Liver (tissue), 9 donors: ENCODE measurements around the gene RPL31. TPM values are rescaled to one million over a fixed set of nuclear protein-coding genes. Genes with fewer than 3 reads are reported as not detected.

Experiments
- DNase-seq: peaks from one replicate; pipeline ENCODE4 v3.0.0-alpha.2; 2017; ENCODE audit warnings: low spot score
- H3K27ac ChIP-seq, 2 donors: one replicate each; pipeline ENCODE4 v1.7.0; 2013; ENCODE audit warnings: inconsistent platforms in 2 of 2, low read length in 2 of 2, control low read depth in 1 of 2, low read depth in 1 of 2, mild to moderate bottlenecking in 1 of 2
- H3K27me3 ChIP-seq, 4 donors: one replicate each; pipeline versions ENCODE4 v1.6.1 to v1.7.0; 2013; ENCODE audit warnings: low read length in 3 of 4, inconsistent platforms in 1 of 4, mild to moderate bottlenecking in 1 of 4, moderate library complexity in 1 of 4; ENCODE audit not compliant: control insufficient read depth in 4 of 4, insufficient read depth in 4 of 4
- H3K36me3 ChIP-seq, 4 donors: one replicate each; pipeline versions ENCODE4 v1.6.1 to v1.7.0; 2013; ENCODE audit warnings: low read length in 3 of 4, mild to moderate bottlenecking in 3 of 4, low read depth in 1 of 4, moderate library complexity in 1 of 4; ENCODE audit not compliant: control insufficient read depth in 4 of 4, insufficient read depth in 3 of 4
- H3K4me1 ChIP-seq, 4 donors: one replicate each; pipeline versions ENCODE4 v1.6.1 to v1.7.0; 2013; ENCODE audit warnings: low read length in 3 of 4, mild to moderate bottlenecking in 3 of 4, moderate library complexity in 1 of 4; ENCODE audit not compliant: control insufficient read depth in 4 of 4, insufficient read depth in 4 of 4
- H3K4me3 ChIP-seq, 3 donors: one replicate each; pipeline versions ENCODE4 v1.6.1 to v1.7.0; 2013; ENCODE audit warnings: low read length in 3 of 3, control low read depth in 1 of 3, low read depth in 1 of 3, mild to moderate bottlenecking in 1 of 3
- H3K9ac ChIP-seq, 2 donors: one replicate each; pipeline ENCODE4 v1.7.0; 2013; ENCODE audit warnings: low read length in 2 of 2, mild to moderate bottlenecking in 2 of 2, moderate library complexity in 2 of 2, control low read depth in 1 of 2, low read depth in 1 of 2
- H3K9me3 ChIP-seq, 4 donors: one replicate each; pipeline versions ENCODE4 v1.6.1 to v1.7.0; 2013; ENCODE audit warnings: low read length in 3 of 4; ENCODE audit not compliant: control insufficient read depth in 4 of 4
- EGR1 ChIP-seq, 2 donors: IDR thresholded peaks; 2 replicates each; pipeline ENCODE4 v1.6.1; 2016 to 2018; ENCODE audit warnings: antibody characterized with exemption in 2 of 2, low read depth in 2 of 2
- FOXA1 ChIP-seq: IDR thresholded peaks from 2 replicates; pipeline ENCODE4 v1.6.1; 2016; ENCODE audit warnings: antibody characterized with exemption
- FOXA2 ChIP-seq: IDR thresholded peaks from 2 replicates; pipeline ENCODE4 v1.6.1; 2016; ENCODE audit warnings: antibody characterized with exemption
- GABPA ChIP-seq, 2 donors: IDR thresholded peaks in 1 of 2; conservative IDR thresholded peaks in 1 of 2; 2 replicates each; pipeline ENCODE4 v1.6.1; 2016; ENCODE audit warnings: antibody characterized with exemption in 2 of 2, mild to moderate bottlenecking in 1 of 2, moderate library complexity in 1 of 2
- HNF4G ChIP-seq: IDR thresholded peaks from 2 replicates; pipeline ENCODE4 v1.6.1; 2016; ENCODE audit warnings: antibody characterized with exemption
- JUND ChIP-seq, 2 donors: IDR thresholded peaks; 2 replicates each; pipeline ENCODE4 v1.6.1; 2016; ENCODE audit warnings: antibody characterized with exemption in 2 of 2
- NR2F2 ChIP-seq: IDR thresholded peaks from 2 replicates; pipeline ENCODE4 v1.6.1; 2016; ENCODE audit warnings: antibody characterized with exemption
- RAD21 ChIP-seq, 2 donors: IDR thresholded peaks; 2 replicates each; pipeline ENCODE4 v1.6.1; 2016; ENCODE audit warnings: antibody characterized with exemption in 2 of 2, mild to moderate bottlenecking in 2 of 2
- RXRA ChIP-seq, 2 donors: IDR thresholded peaks; 2 replicates each; pipeline ENCODE4 v1.6.1; 2017 to 2018; ENCODE audit warnings: antibody characterized with exemption in 2 of 2, mild to moderate bottlenecking in 1 of 2
- TAF1 ChIP-seq: conservative IDR thresholded peaks from 2 replicates; pipeline ENCODE4 v1.6.1; 2016; ENCODE audit warnings: antibody characterized with exemption, mild to moderate bottlenecking
- YY1 ChIP-seq: IDR thresholded peaks from 2 replicates; pipeline ENCODE4 v1.6.1; 2016; ENCODE audit warnings: antibody characterized with exemption, mild to moderate bottlenecking
- whole genome bisulfite sequencing: extraction: QIAGEN DNeasy Blood & Tissue Kit; methylation state at CpG from one replicate; pipeline ENCODE4 v1.1.7; 2013; 5-methylcytosine and 5-hydroxymethylcytosine counted together
- polyA plus RNA-seq, 2 donors: library from polyadenylated mRNA; stranded (reverse) in 1 of 2; unstranded in 1 of 2; fragments of 200-250 nt in 1 of 2; fragments of >200 nt in 1 of 2; fragmentation: Nextera tagmentation in 1 of 2; extraction: Ambion mirVana in 1 of 2; gene quantifications; one replicate each; pipeline versions ENCODE4 v1.2.1 to v1.2.3, GENCODE V29; 2013 to 2015
- total RNA-seq, 2 donors: library from RNA; depleted of rRNA; stranded (reverse); fragments of >200 nt; gene quantifications; one replicate each; pipeline ENCODE4 v1.2.3, GENCODE V29; 2014
- TF ChIP-seq, protein P1 (sequence below): IDR thresholded peaks from 2 replicates; pipeline ENCODE4 v1.6.1; 2016; ENCODE audit warnings: antibody characterized with exemption, mild to moderate bottlenecking
- TF ChIP-seq, protein P2 (sequence below): IDR thresholded peaks from 2 replicates; pipeline ENCODE4 v1.6.1; 2016; ENCODE audit warnings: antibody characterized with exemption
- TF ChIP-seq, protein P3 (sequence below): fragments of 150-350 bp; IDR thresholded peaks from 2 replicates; pipeline ENCODE4 v1.5.1; 2017; ENCODE audit warnings: improper control_type of control experiment, low read depth, low read length; ENCODE audit not compliant: missing input control
- TF ChIP-seq, protein P4 (sequence below): IDR thresholded peaks from 2 replicates; pipeline ENCODE4 v1.6.1; 2016; ENCODE audit warnings: antibody characterized with exemption
- donor health status: healthy.
- donor health status: healthy.
- donor health status: healthy.
- donor health status: healthy.
- donor health status: healthy.

Gene RPL31
- total and polyA plus RNA-seq, 4 donors, result 220 to 1,995 (median 581) TPM

DNA sequence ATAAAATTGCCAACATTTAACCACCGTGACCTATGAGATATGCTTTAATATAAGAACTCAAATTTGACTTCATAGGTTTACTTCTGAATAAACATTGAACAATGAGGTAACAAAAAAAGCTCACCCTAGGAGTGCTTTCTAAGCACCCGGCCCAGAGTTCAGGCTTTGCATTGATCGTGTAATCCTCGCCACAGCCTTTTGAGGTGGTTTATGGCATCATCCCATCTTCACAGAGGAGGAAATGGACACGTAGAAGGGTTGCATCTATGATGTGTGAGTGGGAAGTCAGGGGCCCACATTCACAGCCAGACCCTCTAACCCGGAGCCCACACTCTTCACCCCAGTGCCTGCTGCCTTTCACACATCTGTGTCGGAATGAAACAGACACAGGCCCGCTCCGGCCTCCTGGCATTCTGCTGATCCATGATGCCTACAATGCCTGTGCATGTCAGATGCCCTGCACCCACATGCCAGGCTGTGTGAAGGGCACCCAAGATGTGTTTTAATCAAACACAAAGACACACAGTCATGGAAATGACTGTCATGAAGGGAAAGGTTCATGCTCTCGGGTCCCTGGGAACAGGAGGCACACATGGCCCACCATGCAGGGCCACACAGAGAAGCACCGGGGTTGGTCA is 48.6 kb upstream of the RPL31 start (continued):
- TF ChIP-seq, protein P1, sequence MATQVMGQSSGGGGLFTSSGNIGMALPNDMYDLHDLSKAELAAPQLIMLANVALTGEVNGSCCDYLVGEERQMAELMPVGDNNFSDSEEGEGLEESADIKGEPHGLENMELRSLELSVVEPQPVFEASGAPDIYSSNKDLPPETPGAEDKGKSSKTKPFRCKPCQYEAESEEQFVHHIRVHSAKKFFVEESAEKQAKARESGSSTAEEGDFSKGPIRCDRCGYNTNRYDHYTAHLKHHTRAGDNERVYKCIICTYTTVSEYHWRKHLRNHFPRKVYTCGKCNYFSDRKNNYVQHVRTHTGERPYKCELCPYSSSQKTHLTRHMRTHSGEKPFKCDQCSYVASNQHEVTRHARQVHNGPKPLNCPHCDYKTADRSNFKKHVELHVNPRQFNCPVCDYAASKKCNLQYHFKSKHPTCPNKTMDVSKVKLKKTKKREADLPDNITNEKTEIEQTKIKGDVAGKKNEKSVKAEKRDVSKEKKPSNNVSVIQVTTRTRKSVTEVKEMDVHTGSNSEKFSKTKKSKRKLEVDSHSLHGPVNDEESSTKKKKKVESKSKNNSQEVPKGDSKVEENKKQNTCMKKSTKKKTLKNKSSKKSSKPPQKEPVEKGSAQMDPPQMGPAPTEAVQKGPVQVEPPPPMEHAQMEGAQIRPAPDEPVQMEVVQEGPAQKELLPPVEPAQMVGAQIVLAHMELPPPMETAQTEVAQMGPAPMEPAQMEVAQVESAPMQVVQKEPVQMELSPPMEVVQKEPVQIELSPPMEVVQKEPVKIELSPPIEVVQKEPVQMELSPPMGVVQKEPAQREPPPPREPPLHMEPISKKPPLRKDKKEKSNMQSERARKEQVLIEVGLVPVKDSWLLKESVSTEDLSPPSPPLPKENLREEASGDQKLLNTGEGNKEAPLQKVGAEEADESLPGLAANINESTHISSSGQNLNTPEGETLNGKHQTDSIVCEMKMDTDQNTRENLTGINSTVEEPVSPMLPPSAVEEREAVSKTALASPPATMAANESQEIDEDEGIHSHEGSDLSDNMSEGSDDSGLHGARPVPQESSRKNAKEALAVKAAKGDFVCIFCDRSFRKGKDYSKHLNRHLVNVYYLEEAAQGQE, result no peak
- no peak for TF ChIP-seq RAD21 (IDR thresholded peaks at IDR 0.05)

DNA sequence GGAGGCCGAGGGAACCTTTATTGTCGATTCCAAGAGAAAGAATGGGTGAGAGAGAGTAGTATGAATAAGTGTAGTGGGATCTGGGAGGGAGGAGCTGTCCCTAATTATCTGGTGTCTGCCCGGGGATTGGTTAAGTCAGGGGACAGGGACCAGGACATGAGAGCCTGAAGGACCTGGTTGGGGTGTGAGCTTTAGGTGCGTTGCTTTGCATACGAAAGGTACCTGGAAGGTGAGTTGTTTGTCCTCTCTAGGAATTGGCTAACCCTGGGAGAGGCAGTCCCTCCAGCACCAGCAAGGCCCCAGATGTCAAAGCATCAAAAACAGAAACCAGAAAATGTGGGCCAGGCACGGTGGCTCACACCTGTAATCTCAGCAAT is 48.1 kb upstream of the RPL31 start:
- no peaks in the 10 kb centered on the region for H3K9me3 ChIP-seq
- TF ChIP-seq GABPA (IDR thresholded peaks at IDR 0.05 in 1 of 2, conservative IDR thresholded peaks at IDR 0.05 in 1 of 2), result no peak
- no peak for TF ChIP-seq HNF4G
- no peak for TF ChIP-seq RAD21 (IDR thresholded peaks at IDR 0.05)
- no peak for TF ChIP-seq FOXA1
- TF ChIP-seq, protein P2, sequence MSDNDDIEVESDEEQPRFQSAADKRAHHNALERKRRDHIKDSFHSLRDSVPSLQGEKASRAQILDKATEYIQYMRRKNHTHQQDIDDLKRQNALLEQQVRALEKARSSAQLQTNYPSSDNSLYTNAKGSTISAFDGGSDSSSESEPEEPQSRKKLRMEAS, result no peak
- TF ChIP-seq FOXA2, result no peak
- TF ChIP-seq, protein P3, sequence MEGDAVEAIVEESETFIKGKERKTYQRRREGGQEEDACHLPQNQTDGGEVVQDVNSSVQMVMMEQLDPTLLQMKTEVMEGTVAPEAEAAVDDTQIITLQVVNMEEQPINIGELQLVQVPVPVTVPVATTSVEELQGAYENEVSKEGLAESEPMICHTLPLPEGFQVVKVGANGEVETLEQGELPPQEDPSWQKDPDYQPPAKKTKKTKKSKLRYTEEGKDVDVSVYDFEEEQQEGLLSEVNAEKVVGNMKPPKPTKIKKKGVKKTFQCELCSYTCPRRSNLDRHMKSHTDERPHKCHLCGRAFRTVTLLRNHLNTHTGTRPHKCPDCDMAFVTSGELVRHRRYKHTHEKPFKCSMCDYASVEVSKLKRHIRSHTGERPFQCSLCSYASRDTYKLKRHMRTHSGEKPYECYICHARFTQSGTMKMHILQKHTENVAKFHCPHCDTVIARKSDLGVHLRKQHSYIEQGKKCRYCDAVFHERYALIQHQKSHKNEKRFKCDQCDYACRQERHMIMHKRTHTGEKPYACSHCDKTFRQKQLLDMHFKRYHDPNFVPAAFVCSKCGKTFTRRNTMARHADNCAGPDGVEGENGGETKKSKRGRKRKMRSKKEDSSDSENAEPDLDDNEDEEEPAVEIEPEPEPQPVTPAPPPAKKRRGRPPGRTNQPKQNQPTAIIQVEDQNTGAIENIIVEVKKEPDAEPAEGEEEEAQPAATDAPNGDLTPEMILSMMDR, result no peak
- no peak for TF ChIP-seq RXRA (IDR thresholded peaks at IDR 0.05)
- no peak for TF ChIP-seq YY1
- TF ChIP-seq JUND (IDR thresholded peaks at IDR 0.05), result no peak

DNA sequence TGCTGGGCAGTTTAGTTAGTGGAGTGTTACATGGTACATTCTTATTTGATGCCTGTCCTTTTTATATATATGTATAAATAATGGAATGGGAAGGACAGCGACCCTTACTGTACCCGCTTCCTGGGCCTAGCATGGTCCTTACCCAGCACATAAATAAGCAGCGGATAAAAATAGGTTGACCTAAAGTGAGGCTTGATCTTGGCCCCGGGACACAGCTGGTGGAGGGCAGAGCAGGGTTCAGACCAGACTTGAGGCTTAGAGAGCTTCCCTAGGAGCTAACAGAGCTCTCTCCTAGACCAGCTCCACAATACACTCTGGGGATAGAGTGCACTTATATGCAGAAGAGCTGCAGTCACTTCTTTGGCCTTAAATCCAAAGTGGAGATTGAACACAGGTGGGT is 46.9 kb upstream of the RPL31 start:
- Histone ChIP-seq H3K36me3 (no peaks in the 10 kb centered on the region), H3K4me1 (peaks cover 5 to 17% (median 10%) of the 10 kb centered on the region in 4 donors), H3K4me3 (no peak overlapping the region), H3K9ac (no peak overlapping the region), H3K27ac (no peak overlapping the region), H3K27me3 (no peaks in the 10 kb centered on the region), H3K9me3 (no peaks in the 10 kb centered on the region)
- DNase-seq, result no peak
- 96% methylated on average over 4 of the region's 4 CpGs for WGBS
- TF ChIP-seq RXRA (IDR thresholded peaks at IDR 0.05) (no peak), FOXA1 (no peak), NR2F2 (no peak), JUND (IDR thresholded peaks at IDR 0.05) (no peak), YY1 (no peak), EGR1 (IDR thresholded peaks at IDR 0.05; ENCODE audit: low read depth in 2 of 2) (no peak), HNF4G (no peak), FOXA2 (no peak), TAF1 (no peak)
- TF ChIP-seq, protein P2, result no peak
- TF ChIP-seq, protein P4, sequence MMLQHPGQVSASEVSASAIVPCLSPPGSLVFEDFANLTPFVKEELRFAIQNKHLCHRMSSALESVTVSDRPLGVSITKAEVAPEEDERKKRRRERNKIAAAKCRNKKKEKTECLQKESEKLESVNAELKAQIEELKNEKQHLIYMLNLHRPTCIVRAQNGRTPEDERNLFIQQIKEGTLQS, result no peak
- TF ChIP-seq, protein P1, result no peak
- TF ChIP-seq, protein P3, result no peak

More for the DNA sequence above, 48.1 kb upstream of the RPL31 start:
- Histone ChIP-seq H3K4me3 (no peak overlapping the region), H3K27me3 (no peaks in the 10 kb centered on the region), H3K27ac (no peak overlapping the region), H3K36me3 (peaks cover 0 to 7% (median 0%) of the 10 kb centered on the region in 4 donors), H3K9ac (no peak overlapping the region), H3K4me1 (peaks cover 5 to 17% (median 10%) of the 10 kb centered on the region in 4 donors)
- 95% methylated on average over 6 of the region's 6 CpGs for WGBS
- DNase-seq, result no peak
